Glutamatergic neuron (in vitro differentiated cells): ENCODE measurements around the gene TNS3. TPM values are rescaled to one million over a fixed set of nuclear protein-coding genes. Genes with fewer than 3 reads are reported as not detected.

Source experiments
- DNase-seq: peaks from one replicate; pipeline ENCODE4 v3.0.0; 2022
- H3K27ac Mint-ChIP-seq: one replicate; pipeline ENCODE4 v1.8.0; 2020; ENCODE audit warnings: mild to moderate bottlenecking, mixed read lengths, inconsistent platforms; ENCODE audit not compliant: unreplicated experiment
- H3K27me3 Mint-ChIP-seq: one replicate; pipeline ENCODE4 v1.8.0; 2020; ENCODE audit warnings: mild to moderate bottlenecking, moderate library complexity, mixed read lengths, inconsistent platforms; ENCODE audit not compliant: unreplicated experiment
- H3K36me3 Mint-ChIP-seq: one replicate; pipeline ENCODE4 v1.8.0; 2020; ENCODE audit warnings: mild to moderate bottlenecking, mixed read lengths, inconsistent platforms; ENCODE audit not compliant: unreplicated experiment
- H3K4me1 Mint-ChIP-seq: one replicate; pipeline ENCODE4 v1.8.0; 2020; ENCODE audit warnings: mild to moderate bottlenecking, low read depth, mixed read lengths, inconsistent platforms; ENCODE audit not compliant: unreplicated experiment
- H3K4me3 Mint-ChIP-seq: one replicate; pipeline ENCODE4 v1.8.0; 2020; ENCODE audit warnings: mild to moderate bottlenecking, mixed read lengths, inconsistent platforms; ENCODE audit not compliant: unreplicated experiment
- H3K9me3 Mint-ChIP-seq: one replicate; pipeline ENCODE4 v1.8.0; 2020; ENCODE audit warnings: mild to moderate bottlenecking, moderate library complexity, mixed read lengths, inconsistent platforms; ENCODE audit not compliant: unreplicated experiment
- total RNA-seq: library from RNA; stranded (reverse); fragmentation: NEBNext Ultra II Directional; extraction: Animal tissue kit (Norgen Biotek cat#: 25700); gene quantifications from one replicate; pipeline ENCODE4 v1.2.1, GENCODE V29; 2021; ENCODE audit not compliant: unreplicated experiment
- TF ChIP-seq, protein P1 (sequence below): fragments of 200-600 bp; sonication (generic); IDR thresholded peaks from one replicate; pipeline ENCODE4 v1.5.0; 2021; ENCODE audit not compliant: partially characterized antibody, unreplicated experiment

The TNS3 gene
- total RNA-seq, 1 donor from 2014 or later: 3.8 TPM

GRCh38 chr7:47411281-47411869, 170.5 kb downstream of the TNS3 start:
- peaks cover 1% of the 10 kb centered on the region for H3K9me3 Mint-ChIP-seq
- DNase-seq: no peak
- no peaks in the 10 kb centered on the region for H3K4me1 Mint-ChIP-seq
- H3K27ac Mint-ChIP-seq: no peak overlapping the region
- H3K4me3 Mint-ChIP-seq: no peak overlapping the region
- TF ChIP-seq, protein P1, sequence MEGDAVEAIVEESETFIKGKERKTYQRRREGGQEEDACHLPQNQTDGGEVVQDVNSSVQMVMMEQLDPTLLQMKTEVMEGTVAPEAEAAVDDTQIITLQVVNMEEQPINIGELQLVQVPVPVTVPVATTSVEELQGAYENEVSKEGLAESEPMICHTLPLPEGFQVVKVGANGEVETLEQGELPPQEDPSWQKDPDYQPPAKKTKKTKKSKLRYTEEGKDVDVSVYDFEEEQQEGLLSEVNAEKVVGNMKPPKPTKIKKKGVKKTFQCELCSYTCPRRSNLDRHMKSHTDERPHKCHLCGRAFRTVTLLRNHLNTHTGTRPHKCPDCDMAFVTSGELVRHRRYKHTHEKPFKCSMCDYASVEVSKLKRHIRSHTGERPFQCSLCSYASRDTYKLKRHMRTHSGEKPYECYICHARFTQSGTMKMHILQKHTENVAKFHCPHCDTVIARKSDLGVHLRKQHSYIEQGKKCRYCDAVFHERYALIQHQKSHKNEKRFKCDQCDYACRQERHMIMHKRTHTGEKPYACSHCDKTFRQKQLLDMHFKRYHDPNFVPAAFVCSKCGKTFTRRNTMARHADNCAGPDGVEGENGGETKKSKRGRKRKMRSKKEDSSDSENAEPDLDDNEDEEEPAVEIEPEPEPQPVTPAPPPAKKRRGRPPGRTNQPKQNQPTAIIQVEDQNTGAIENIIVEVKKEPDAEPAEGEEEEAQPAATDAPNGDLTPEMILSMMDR: no peak
- no peaks in the 10 kb centered on the region for H3K36me3 Mint-ChIP-seq
- H3K27me3 Mint-ChIP-seq: peaks cover 8% of the 10 kb centered on the region

DNA sequence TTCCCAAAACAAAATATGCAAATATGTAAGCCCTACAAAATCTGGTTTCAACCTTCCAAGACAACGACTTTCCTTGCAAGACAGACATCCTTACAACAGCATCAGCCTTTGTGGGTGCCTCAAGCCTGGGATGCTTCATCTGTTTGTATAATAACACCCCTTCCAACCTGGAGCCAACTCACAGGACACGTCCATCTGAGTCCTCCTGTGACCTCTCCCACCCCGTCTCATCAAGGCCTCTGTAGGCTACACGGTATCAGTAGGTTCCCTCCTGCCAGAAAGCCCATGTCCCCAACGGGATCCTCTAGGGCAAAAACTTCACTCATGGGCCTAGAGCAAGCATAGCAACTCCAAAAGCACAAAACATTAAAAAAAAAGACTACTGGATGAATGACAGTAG, 173.2 kb downstream of the TNS3 start:
- Mint-ChIP-seq H3K36me3 (no peaks in the 10 kb centered on the region), H3K4me3 (no peak overlapping the region), H3K27ac (no peak overlapping the region), H3K9me3 (peaks cover 1% of the 10 kb centered on the region), H3K27me3 (peaks cover 8% of the 10 kb centered on the region), H3K4me1 (no peaks in the 10 kb centered on the region)
- DNase-seq: no peak
- TF ChIP-seq, protein P1: no peak

DNA sequence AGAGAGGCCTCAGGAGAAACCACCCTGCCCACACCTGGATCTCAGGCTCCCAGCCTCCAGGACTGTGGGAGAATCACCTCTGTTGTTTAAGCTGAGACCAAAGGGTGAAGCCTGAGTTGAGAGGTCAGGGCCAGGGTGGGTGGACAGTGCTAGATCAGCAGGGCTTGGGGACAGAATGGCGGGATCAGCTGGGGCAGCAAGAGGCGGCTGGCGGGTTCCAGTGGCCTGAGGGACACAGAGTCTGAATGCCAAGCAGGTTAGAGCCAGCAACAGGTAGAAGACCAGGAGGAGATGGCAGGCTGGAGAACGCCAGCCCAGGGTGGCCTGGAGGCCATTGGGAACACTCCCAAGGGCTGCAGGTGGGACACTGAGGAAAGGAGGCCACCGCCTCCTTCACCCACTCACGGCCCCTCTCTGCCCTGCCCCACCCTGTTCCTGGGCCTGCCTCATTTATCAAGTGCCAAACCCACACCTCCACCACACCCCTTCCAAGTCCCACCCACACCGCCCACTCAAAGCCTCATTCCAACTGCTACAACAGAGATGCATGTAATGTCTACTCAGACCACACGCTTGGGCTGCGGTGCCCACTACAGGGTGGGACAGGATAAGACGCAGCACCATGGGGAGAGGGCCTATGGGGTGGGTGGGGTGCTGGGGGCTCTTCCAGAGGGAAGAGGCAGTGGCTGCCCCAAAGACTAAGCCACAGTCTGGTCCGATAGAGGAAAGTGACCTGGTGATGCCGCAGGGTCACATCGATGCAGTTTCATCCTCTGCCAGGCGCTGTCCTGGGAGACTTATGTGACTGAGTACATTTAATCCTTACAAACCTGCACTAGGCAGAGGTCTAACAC, 173.9 kb downstream of the TNS3 start:
- Mint-ChIP-seq H3K27me3 (peaks cover 8% of the 10 kb centered on the region), H3K4me1 (no peaks in the 10 kb centered on the region), H3K36me3 (no peaks in the 10 kb centered on the region), H3K9me3 (no peaks in the 10 kb centered on the region), H3K4me3 (no peak overlapping the region), H3K27ac (no peak overlapping the region)
- DNase-seq: no peak
- TF ChIP-seq, protein P1: no peak

DNA sequence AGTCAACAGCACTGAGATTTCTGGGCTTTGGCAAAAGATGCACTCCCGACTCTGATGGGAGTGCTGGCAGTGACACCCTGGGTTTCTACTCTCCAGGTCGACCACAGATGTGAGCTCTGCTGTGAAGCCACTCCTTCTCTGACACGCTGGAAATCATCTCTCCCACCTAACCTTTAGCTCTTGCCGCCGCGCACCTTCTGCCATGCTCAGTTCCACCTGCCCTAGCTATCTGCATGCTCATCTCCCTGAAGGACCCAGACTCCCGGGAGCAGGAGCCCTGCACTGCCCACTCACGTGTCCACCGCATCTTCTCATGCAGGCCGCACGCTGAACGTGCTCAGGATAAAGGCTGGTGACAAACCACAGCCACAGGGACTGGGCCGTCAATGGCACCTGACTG, 174.8 kb downstream of the TNS3 start:
- no peak overlapping the region for H3K27ac Mint-ChIP-seq
- no peaks in the 10 kb centered on the region for H3K4me1 Mint-ChIP-seq

More for the DNA sequence above, 174.8 kb downstream of the TNS3 start:
- Mint-ChIP-seq H3K36me3 (no peaks in the 10 kb centered on the region), H3K9me3 (no peaks in the 10 kb centered on the region), H3K4me3 (no peak overlapping the region), H3K27me3 (peaks cover 8% of the 10 kb centered on the region)
- TF ChIP-seq, protein P1: no peak
- DNase-seq: no peak
